Measurements from ENCODE around the gene INTS1.

The INTS1 gene

GRCh38 chr7:1421020-1421790, 83.0 kb downstream of the INTS1 start:
- no peak for TF ChIP-seq CTCF (conservative IDR thresholded peaks at IDR 0.05; ENCODE audit: control insufficient read depth, insufficient read depth, low read depth, low read length)
- H3K4me3 ChIP-seq (ENCODE audit: control insufficient read depth, low read depth, low read length): no peak overlapping the region
- no peak for DNase-seq (ENCODE audit: low read depth)
